HEK293T (cell line): ENCODE results near the gene CELF5.

Experiments
- ARNT ChIP-seq: fragments of 450-650 bp; IDR thresholded peaks from 2 replicates; pipeline ENCODE4 v1.6.1; 2017; ENCODE audit warnings: mild to moderate bottlenecking
- BHLHE40 ChIP-seq: fragments of 450-650 bp; IDR thresholded peaks from 2 replicates; pipeline ENCODE4 v1.6.1; 2016; ENCODE audit warnings: mild to moderate bottlenecking, moderate library complexity, borderline replicate concordance
- CTBP1 ChIP-seq: fragments of 450-650 bp; IDR thresholded peaks from 2 replicates; pipeline ENCODE4 v1.6.1; 2016; ENCODE audit warnings: borderline replicate concordance
- ELF4 ChIP-seq: fragments of 450-650 bp; IDR thresholded peaks from 2 replicates; pipeline ENCODE4 v1.6.1; 2017; ENCODE audit warnings: antibody characterized with exemption
- FOXA1 ChIP-seq: fragments of 450-650 bp; IDR thresholded peaks from 2 replicates; pipeline ENCODE4 v1.6.1; 2016; ENCODE audit warnings: mild to moderate bottlenecking
- FOXK2 ChIP-seq: fragments of 450-650 bp; IDR thresholded peaks from 2 replicates; pipeline ENCODE4 v1.6.1; 2016; ENCODE audit warnings: mild to moderate bottlenecking
- HDGF ChIP-seq: fragments of 450-650 bp; IDR thresholded peaks from 2 replicates; pipeline ENCODE4 v1.6.1; 2017; ENCODE audit warnings: antibody characterized with exemption, borderline replicate concordance
- SP1 ChIP-seq: fragments of 450-650 bp; IDR thresholded peaks from 2 replicates; pipeline ENCODE4 v1.6.1; 2017
- SUZ12 ChIP-seq: fragments of 450-650 bp; IDR thresholded peaks from 2 replicates; pipeline ENCODE4 v1.6.1; 2016; ENCODE audit warnings: mild to moderate bottlenecking
- TARDBP ChIP-seq: fragments of 450-650 bp; IDR thresholded peaks from 2 replicates; pipeline ENCODE4 v1.6.1; 2016

GRCh38 chr19:3262362-3262761, 37.9 kb downstream of the CELF5 start:
- TF ChIP-seq FOXK2 (no peak), ELF4 (no peak), FOXA1 (no peak), SUZ12 (no peak), BHLHE40 (no peak), SP1 (no peak), HDGF (no peak), TARDBP (no peak), CTBP1 (no peak), ARNT (no peak)
